HG03139 (cell line): Measurements from ENCODE around the gene ZC3H14.

Experiments used
- ATAC-seq: cut with Tn5 transposase; IDR thresholded peaks from one replicate; pipeline ENCODE4 v1.9.1; 2021; ENCODE audit not compliant: unreplicated experiment

ZC3H14 gene

GRCh38 chr14:88668448-88669116 is 105.7 kb downstream of the ZC3H14 start:
- peak; percentile 36 for ATAC-seq

GRCh38 chr14:88669346-88669745 is 106.5 kb downstream of the ZC3H14 start:
- no peak for ATAC-seq
